WTC11 (cell line): Measurements from ENCODE around the gene OPCML. TPM values are rescaled to one million over a fixed set of nuclear protein-coding genes. Genes with fewer than 3 reads are reported as not detected.

Experiments
- ATF1 ChIP-seq: sonication (generic); formaldehyde crosslinking; IDR thresholded peaks from 2 replicates; pipeline ENCODE4 v1.8.1; 2023; ENCODE audit warnings: mild to moderate bottlenecking, moderate library complexity, missing genetic modification reagents
- ATF3 ChIP-seq: sonication (generic); formaldehyde crosslinking; conservative IDR thresholded peaks from 2 replicates; pipeline ENCODE4 v1.8.1; 2022; ENCODE audit warnings: mild to moderate bottlenecking, missing genetic modification reagents
- CDX4 ChIP-seq: fragments of 250-450 bp; sonication (Bioruptor Pico); IDR thresholded peaks from 2 replicates; pipeline ENCODE4 v1.9.0; 2021; ENCODE audit warnings: moderate library complexity, mild to moderate bottlenecking, inconsistent platforms, borderline replicate concordance
- E2F1 ChIP-seq: sonication (generic); formaldehyde crosslinking; IDR thresholded peaks from 2 replicates; pipeline ENCODE4 v1.8.0; 2022; ENCODE audit warnings: mild to moderate bottlenecking, missing genetic modification reagents
- ESRRA ChIP-seq: sonication (generic); formaldehyde crosslinking; IDR thresholded peaks from 2 replicates; pipeline ENCODE4 v1.8.1; 2022; ENCODE audit warnings: mild to moderate bottlenecking, missing genetic modification reagents, borderline replicate concordance
- FOXP1 ChIP-seq: sonication (generic); formaldehyde crosslinking; IDR thresholded peaks from 2 replicates; pipeline ENCODE4 v1.8.0; 2022; ENCODE audit warnings: missing genetic modification reagents, mild to moderate bottlenecking, moderate library complexity, borderline replicate concordance
- FOXP4 ChIP-seq: sonication (generic); formaldehyde crosslinking; IDR thresholded peaks from 2 replicates; pipeline ENCODE4 v1.8.0; 2022; ENCODE audit warnings: mild to moderate bottlenecking, missing genetic modification reagents
- HMGXB4 ChIP-seq: sonication (generic); formaldehyde crosslinking; IDR thresholded peaks from 2 replicates; pipeline ENCODE4 v1.8.1; 2023; ENCODE audit warnings: mild to moderate bottlenecking, moderate library complexity, missing genetic modification reagents
- IRF1 ChIP-seq: sonication (generic); formaldehyde crosslinking; IDR thresholded peaks from 2 replicates; pipeline ENCODE4 v1.8.0; 2023; ENCODE audit warnings: missing genetic modification reagents
- JAZF1 ChIP-seq: fragments of 250-450 bp; sonication (Bioruptor Pico); IDR thresholded peaks from 2 replicates; pipeline ENCODE4 v1.9.0; 2021; ENCODE audit warnings: moderate library complexity, mild to moderate bottlenecking, inconsistent platforms
- KAT7 ChIP-seq: sonication (generic); formaldehyde crosslinking; IDR thresholded peaks from 2 replicates; pipeline ENCODE4 v1.8.1; 2023; ENCODE audit warnings: missing genetic modification reagents, mild to moderate bottlenecking, borderline replicate concordance
- MXD4 ChIP-seq: fragments of 250-450 bp; sonication (Bioruptor Pico); IDR thresholded peaks from 2 replicates; pipeline ENCODE4 v1.8.0; 2021; ENCODE audit warnings: mild to moderate bottlenecking, moderate library complexity, borderline replicate concordance
- NR2C2 ChIP-seq: sonication (generic); formaldehyde crosslinking; IDR thresholded peaks from 2 replicates; pipeline ENCODE4 v1.8.0; 2022; ENCODE audit warnings: mild to moderate bottlenecking, missing genetic modification reagents
- OVOL2 ChIP-seq: fragments of 250-450 bp; sonication (Bioruptor Pico); IDR thresholded peaks from 2 replicates; pipeline ENCODE4 v1.9.0; 2021; ENCODE audit warnings: mild to moderate bottlenecking, borderline replicate concordance
- PRDM15 ChIP-seq: sonication (generic); formaldehyde crosslinking; IDR thresholded peaks from 2 replicates; pipeline ENCODE4 v1.8.0; 2022; ENCODE audit warnings: missing genetic modification reagents
- TCF7 ChIP-seq: sonication (generic); formaldehyde crosslinking; IDR thresholded peaks from 2 replicates; pipeline ENCODE4 v1.8.0; 2022; ENCODE audit warnings: mild to moderate bottlenecking, low read depth, missing genetic modification reagents, moderate library complexity
- TEAD4 ChIP-seq: sonication (generic); formaldehyde crosslinking; IDR thresholded peaks from 2 replicates; pipeline ENCODE4 v1.8.0; 2022; ENCODE audit warnings: mild to moderate bottlenecking, missing genetic modification reagents
- TP53 ChIP-seq: sonication (generic); formaldehyde crosslinking; IDR thresholded peaks from 2 replicates; pipeline ENCODE4 v1.8.1; 2023; ENCODE audit warnings: mild to moderate bottlenecking, missing genetic modification reagents
- USF2 ChIP-seq: sonication (generic); formaldehyde crosslinking; IDR thresholded peaks from 2 replicates; pipeline ENCODE4 v1.8.1; 2023; ENCODE audit warnings: mild to moderate bottlenecking, missing genetic modification reagents, moderate library complexity
- ZBTB21 ChIP-seq: sonication (generic); formaldehyde crosslinking; IDR thresholded peaks from 2 replicates; pipeline ENCODE4 v1.8.1; 2023; ENCODE audit warnings: mild to moderate bottlenecking, missing genetic modification reagents, borderline replicate concordance
- ZNF121 ChIP-seq: sonication (generic); formaldehyde crosslinking; IDR thresholded peaks from 2 replicates; pipeline ENCODE4 v1.8.0; 2023; ENCODE audit warnings: missing genetic modification reagents
- ZNF219 ChIP-seq: sonication (generic); formaldehyde crosslinking; IDR thresholded peaks from 2 replicates; pipeline ENCODE4 v1.8.0; 2023; ENCODE audit warnings: missing genetic modification reagents, mild to moderate bottlenecking, borderline replicate concordance
- ZNF396 ChIP-seq: fragments of 250-450 bp; sonication (Bioruptor Pico); IDR thresholded peaks from 2 replicates; pipeline ENCODE4 v1.8.0; 2021; ENCODE audit warnings: mild to moderate bottlenecking, moderate library complexity, borderline replicate concordance
- ZNF423 ChIP-seq: fragments of 250-450 bp; sonication (Bioruptor Pico); IDR thresholded peaks from 2 replicates; pipeline ENCODE4 v2.1.2; 2022; ENCODE audit warnings: mild to moderate bottlenecking, moderate library complexity
- ZSCAN18 ChIP-seq: fragments of 250-450 bp; sonication (Bioruptor Pico); IDR thresholded peaks from 2 replicates; pipeline ENCODE4 v2.1.2; 2022; ENCODE audit warnings: mild to moderate bottlenecking, moderate library complexity
- total RNA-seq: library from RNA; stranded (reverse); gene quantifications from 3 replicates; pipeline ENCODE4 v1.2.3, GENCODE V29; 2021

Gene OPCML
- total RNA-seq, 1 experiment from 2014 or later, result 1.5 TPM

GRCh38 chr11:133082841-133083488 is 449.3 kb downstream of the OPCML start (continued):
- TF ChIP-seq TEAD4 (CRISPR knock-in tag) (no peak), FOXP4 (CRISPR knock-in tag) (0 out of 2 replicates have a peak, but pooled peaks have one; percentile 53), NR2C2 (CRISPR knock-in tag) (no peak), ZBTB21 (peak; percentile 38; the same call in 1 of the 2 replicates), ZSCAN18 (CRISPR knock-in tag) (no peak), JAZF1 (CRISPR knock-in tag) (no peak), USF2 (CRISPR knock-in tag) (no peak), FOXP1 (peak; percentile 86; the same call in 1 of the 2 replicates), OVOL2 (CRISPR knock-in tag) (no peak), MXD4 (CRISPR knock-in tag) (no peak), ZNF121 (CRISPR knock-in tag) (no peak), E2F1 (CRISPR knock-in tag) (no peak; the same call in 1 of the 2 replicates), ESRRA (peak; percentile 54; the same call in 1 of the 2 replicates), TCF7 (CRISPR knock-in tag) (no peak), IRF1 (CRISPR knock-in tag) (no peak), ZNF219 (CRISPR knock-in tag) (0 out of 2 replicates have a peak, but pooled peaks have one; percentile 58), TP53 (CRISPR knock-in tag) (no peak), HMGXB4 (CRISPR knock-in tag) (peak; percentile 98), ATF3 (CRISPR knock-in tag) (no peak), CDX4 (CRISPR knock-in tag) (no peak), PRDM15 (CRISPR knock-in tag) (no peak), KAT7 (CRISPR knock-in tag) (peak; percentile 82; the same call in 1 of the 2 replicates), ATF1 (no peak), ZNF423 (CRISPR knock-in tag) (peak; percentile 13; the same call in 1 of the 2 replicates), ZNF396 (CRISPR knock-in tag) (no peak)
